ENCODE measurements around the gene HCN2. TPM values are rescaled to one million over a fixed set of nuclear protein-coding genes. Genes with fewer than 3 reads are reported as not detected.

Gene HCN2
- total and polyA plus RNA-seq, 5 experiments from 2014 or later = 0.03 to 0.68 (median 0.28) TPM; not detected in 1

DNA sequence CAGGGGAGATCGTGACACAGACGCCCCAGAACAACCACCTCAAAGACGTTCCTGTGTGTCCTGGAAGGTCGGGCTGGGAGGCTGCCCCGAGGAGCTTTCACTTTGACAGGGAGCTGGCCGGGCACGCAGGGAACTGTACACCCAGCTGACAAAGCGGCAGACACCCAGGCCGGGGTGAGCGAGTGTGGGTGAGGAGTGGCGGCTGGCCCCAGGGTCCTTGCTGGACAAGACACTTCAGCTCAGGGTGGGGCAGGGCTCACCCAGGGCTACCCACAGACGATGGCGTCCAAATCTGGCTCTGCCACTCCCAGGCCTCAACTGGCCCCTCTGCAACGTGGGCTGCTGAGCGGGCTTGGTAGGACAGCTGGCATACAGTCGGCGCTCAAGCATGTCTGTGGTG, 52.0 kb downstream of the HCN2 start:
- DNase-seq (no peak), ATAC-seq (no peak)
- Mint-ChIP-seq H3K4me1 (peaks cover 5 to 14% (median 11%) of the 10 kb centered on the region in 4 donors), H3K9me3 (no peaks in the 10 kb centered on the region), H3K27me3 (no peaks in the 10 kb centered on the region), H3K4me3 (no peak overlapping the region), H3K27ac (no peak overlapping the region), H3K36me3 (peaks cover 0 to 10% (median 2%) of the 10 kb centered on the region in 3 donors)
- POLR2A ChIA-PET = interaction anchor here (0.6 to 1.7 kb wide), 5 partner anchors 8 to 1425 kb away, joined by 3 to 8 read pairs (median 5); partner anchors contain the start of gene POLRMT

DNA sequence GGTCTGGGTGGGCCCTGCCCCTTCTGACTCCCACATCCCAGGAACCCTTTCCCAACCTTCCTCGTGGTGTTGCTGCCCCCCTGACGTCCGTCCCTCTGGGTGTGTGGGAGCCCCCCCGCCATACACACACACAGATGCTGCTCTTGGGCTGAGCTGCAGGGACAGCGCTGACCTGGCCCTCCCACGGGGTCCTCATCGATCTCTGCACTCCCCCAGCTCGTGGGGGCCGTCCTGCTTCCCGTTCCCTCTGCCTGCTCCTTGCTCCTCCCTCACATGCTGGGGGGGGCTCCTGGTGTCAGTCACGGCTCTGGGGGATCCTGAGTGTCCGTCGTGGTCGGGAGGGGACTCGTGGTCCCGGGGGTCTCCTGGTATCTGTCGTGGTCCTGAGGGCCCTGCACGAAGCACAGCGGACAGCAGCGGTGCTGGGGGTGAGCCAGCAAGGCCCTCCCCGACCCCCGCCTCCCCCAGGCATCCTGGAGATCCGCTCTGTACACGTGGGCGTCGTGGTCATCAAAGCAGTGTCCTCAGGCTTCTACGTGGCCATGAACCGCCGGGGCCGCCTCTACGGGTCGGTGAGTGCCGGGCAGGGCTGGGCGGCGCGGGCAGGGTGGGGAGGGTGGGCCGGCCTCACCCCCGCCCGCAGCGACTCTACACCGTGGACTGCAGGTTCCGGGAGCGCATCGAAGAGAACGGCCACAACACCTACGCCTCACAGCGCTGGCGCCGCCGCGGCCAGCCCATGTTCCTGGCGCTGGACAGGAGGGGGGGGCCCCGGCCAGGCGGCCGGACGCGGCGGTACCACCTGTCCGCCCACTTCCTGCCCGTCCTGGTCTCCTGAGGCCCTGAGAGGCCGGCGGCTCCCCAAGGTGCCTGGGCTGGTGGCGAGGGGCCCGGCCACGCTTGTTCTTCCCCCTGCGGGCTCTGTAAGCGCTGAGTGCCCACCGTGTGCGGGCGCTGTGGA, 53.4 kb downstream of the HCN2 start:
- POLR2A ChIA-PET = interaction anchor here (0.9 to 1.7 kb wide), 4 partner anchors 9 to 18 kb away, joined by 3 to 8 read pairs (median 6); partner anchors contain the start of gene POLRMT
- Mint-ChIP-seq H3K4me1 (peaks cover 5 to 10% (median 9%) of the 10 kb centered on the region in 4 donors), H3K36me3 (peaks cover 0 to 20% (median 4%) of the 10 kb centered on the region in 3 donors), H3K4me3 (no peak overlapping the region), H3K27ac (no peak overlapping the region), H3K9me3 (no peaks in the 10 kb centered on the region), H3K27me3 (no peaks in the 10 kb centered on the region)
- ATAC-seq = no peak
- no peak for DNase-seq

DNA sequence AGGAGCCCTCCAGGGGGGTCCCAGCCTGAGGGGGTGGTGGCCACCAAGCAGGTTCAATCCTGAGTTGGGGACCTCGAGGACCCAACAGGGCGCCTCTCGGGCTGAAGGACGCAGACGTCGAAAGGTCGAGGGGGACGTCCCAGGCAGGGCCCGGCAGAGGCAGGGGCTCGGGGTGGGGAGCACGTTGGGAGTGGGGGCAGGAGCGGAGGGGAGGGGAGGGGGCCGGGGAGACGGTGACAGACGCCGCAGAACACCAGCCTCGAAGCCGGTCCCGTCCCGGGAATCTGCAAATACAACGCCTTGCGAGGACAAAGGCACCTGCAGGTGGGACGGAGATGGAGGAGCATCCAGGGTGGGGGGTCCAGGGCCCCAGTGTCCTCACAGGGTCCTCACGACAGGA, 54.1 kb downstream of the HCN2 start:
- POLR2A ChIA-PET = no interaction called here
- Mint-ChIP-seq H3K9me3 (no peaks in the 10 kb centered on the region), H3K27ac (no peak overlapping the region), H3K4me1 (peaks cover 5 to 9% (median 7%) of the 10 kb centered on the region in 4 donors), H3K36me3 (peaks cover 0 to 25% (median 4%) of the 10 kb centered on the region in 3 donors), H3K4me3 (no peak overlapping the region), H3K27me3 (no peaks in the 10 kb centered on the region)
- ATAC-seq (no peak), DNase-seq (no peak)

- no peaks in the 10 kb centered on the region for H3K27me3 Mint-ChIP-seq
- no peak for ATAC-seq
- no peak for DNase-seq
- H3K27ac Mint-ChIP-seq = no peak overlapping the region
- POLR2A ChIA-PET = interaction anchor here (1.0 kb wide), 2 partner anchors 10 to 16 kb away, joined by 3 to 4 read pairs; partner anchors contain the start of gene POLRMT
- H3K36me3 Mint-ChIP-seq = peaks cover 0 to 25% (median 4%) of the 10 kb centered on the region in 3 donors
- H3K9me3 Mint-ChIP-seq = no peaks in the 10 kb centered on the region
- H3K4me1 Mint-ChIP-seq = peaks cover 2 to 3% (median 3%) of the 10 kb centered on the region in 4 donors
- no peak overlapping the region for H3K4me3 Mint-ChIP-seq
These were observed 54.7 kb downstream of the HCN2 start for GRCh38 chr19:644363-644762.

- Mint-ChIP-seq H3K27ac (peak overlapping the region in 2 of 10 donors; percentile 36 to 74), H3K4me3 (no peak overlapping the region), H3K27me3 (no peaks in the 10 kb centered on the region), H3K4me1 (peaks cover 0 to 2% (median under 1%) of the 10 kb centered on the region in 4 donors), H3K36me3 (peaks cover 0 to 25% (median 4%) of the 10 kb centered on the region in 3 donors), H3K9me3 (no peaks in the 10 kb centered on the region)
- ATAC-seq = no peak
- no peak for DNase-seq
- POLR2A ChIA-PET = interaction anchor here (1.0 to 1.3 kb wide), 3 partner anchors 11 to 16 kb away, joined by 3 to 7 read pairs (median 4); partner anchors contain the start of gene POLRMT
These were observed 55.1 kb downstream of the HCN2 start for GRCh38 chr19:644789-645188.

DNA sequence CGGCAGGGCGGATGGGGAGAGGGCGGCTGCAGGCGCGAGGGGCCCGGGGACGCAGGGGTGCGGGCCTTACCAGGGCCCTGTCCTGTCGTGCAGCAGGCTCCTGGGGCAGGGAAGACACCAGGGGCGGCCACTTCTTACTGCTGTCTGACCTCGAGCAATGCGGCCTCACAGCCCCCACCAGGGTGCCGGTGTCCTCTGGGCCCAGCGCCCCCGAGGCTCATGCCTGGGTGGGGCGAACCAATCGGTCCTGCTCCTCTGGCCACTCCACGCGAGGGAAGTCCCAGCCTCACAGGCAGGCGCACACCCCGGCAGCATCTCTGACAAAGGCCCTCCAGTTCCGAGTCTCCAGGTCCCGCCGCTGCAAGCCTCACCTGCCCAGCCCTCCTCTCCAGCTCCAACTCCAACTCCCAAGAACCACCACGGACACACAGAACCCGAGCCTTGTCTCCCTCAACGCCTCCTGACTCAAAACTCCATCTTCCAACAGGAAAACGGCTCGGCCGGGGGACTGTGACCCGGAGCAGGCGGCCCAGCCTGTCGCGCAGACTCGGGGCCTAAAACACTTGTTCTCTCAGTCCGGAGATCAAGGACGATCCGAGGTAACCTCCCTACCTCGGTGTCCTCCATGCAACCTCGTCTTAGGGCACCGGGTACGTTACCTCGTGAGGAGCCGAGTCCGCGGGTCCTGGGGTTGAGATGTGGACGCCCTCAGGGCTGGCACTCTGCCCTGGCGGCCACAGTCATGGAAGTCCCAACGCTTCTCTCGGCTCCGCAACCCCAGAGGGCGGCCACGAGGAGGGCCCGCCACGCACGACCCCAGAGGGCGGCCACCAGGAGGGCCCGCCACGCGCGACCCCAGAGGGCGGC, 56.5 kb downstream of the HCN2 start:
- POLR2A ChIA-PET = interaction anchor here (0.6 to 1.3 kb wide), 2 partner anchors 9 to 1074 kb away, joined by 3 to 7 read pairs; no protein-coding TSS in a partner anchor
- peaks cover 0 to 34% (median 7%) of the 10 kb centered on the region in 3 donors for H3K36me3 Mint-ChIP-seq
- no peaks in the 10 kb centered on the region for H3K4me1 Mint-ChIP-seq
- no peaks in the 10 kb centered on the region for H3K9me3 Mint-ChIP-seq
- H3K27ac Mint-ChIP-seq = peak overlapping the region in 3 of 10 donors; percentile 34 to 65 (median 57)
- DNase-seq = no peak
- no peak for ATAC-seq
- H3K4me3 Mint-ChIP-seq = no peak overlapping the region
- H3K27me3 Mint-ChIP-seq = no peaks in the 10 kb centered on the region

DNA sequence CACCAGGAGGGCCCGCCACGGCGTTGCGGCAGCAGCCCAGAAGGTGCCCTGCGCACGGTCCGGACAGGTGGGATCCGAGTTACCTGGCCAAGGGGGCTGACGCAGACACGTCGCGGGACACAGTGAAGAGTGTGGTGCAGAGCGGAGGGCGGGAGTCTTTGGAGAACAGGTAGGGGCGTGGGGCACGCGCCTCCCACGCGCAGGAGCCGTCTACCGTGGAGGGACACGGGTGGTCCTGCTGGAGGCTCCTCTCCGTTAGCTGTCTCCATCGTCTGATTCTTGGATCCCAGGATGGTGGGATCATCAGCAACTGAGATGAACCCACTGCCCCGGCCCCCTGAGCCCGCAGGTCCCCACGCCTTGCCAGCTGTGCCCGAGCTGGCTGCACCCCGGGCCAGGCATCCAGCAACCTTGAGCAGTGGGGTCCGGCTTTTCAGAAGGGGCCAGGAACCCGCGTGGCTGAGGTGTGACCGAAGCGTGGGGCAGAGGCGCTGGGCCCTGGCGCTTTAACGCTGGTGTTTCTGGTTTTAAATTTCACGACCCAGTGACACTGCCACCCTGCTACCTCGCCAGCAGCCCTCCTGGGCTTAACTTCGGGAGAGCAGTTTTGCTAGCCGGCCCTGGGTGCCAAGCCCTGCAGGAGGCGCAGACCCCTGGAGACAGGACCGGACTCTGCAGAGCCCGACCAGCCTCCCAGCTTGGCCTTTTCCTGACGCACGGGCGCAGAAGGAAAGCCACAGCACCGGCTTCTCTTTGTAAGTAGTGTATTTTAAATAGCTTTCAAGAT, 57.3 kb downstream of the HCN2 start:
- ATAC-seq = no peak
- peaks cover 0 to 39% (median 7%) of the 10 kb centered on the region in 3 donors for H3K36me3 Mint-ChIP-seq
- no peaks in the 10 kb centered on the region for H3K9me3 Mint-ChIP-seq
- no peak for DNase-seq
- no peak overlapping the region for H3K4me3 Mint-ChIP-seq
- no peaks in the 10 kb centered on the region for H3K4me1 Mint-ChIP-seq
- H3K27ac Mint-ChIP-seq = no peak overlapping the region
- POLR2A ChIA-PET = interaction anchor here (2.1 kb wide), 1 partner anchor 14 kb away, joined by 12 read pairs; no protein-coding TSS in a partner anchor
- no peaks in the 10 kb centered on the region for H3K27me3 Mint-ChIP-seq

- H3K36me3 Mint-ChIP-seq = peaks cover 0 to 39% (median 7%) of the 10 kb centered on the region in 3 donors
- no peaks in the 10 kb centered on the region for H3K27me3 Mint-ChIP-seq
- no peak overlapping the region for H3K4me3 Mint-ChIP-seq
- H3K9me3 Mint-ChIP-seq = no peaks in the 10 kb centered on the region
- POLR2A ChIA-PET = interaction anchor here (2.1 kb wide), 1 partner anchor 13 kb away, joined by 12 read pairs; no protein-coding TSS in a partner anchor
- H3K27ac Mint-ChIP-seq = no peak overlapping the region
- DNase-seq (no peak), ATAC-seq (no peak)
- H3K4me1 Mint-ChIP-seq = no peaks in the 10 kb centered on the region
These were observed 58.0 kb downstream of the HCN2 start for GRCh38 chr19:647566-648284.

DNA sequence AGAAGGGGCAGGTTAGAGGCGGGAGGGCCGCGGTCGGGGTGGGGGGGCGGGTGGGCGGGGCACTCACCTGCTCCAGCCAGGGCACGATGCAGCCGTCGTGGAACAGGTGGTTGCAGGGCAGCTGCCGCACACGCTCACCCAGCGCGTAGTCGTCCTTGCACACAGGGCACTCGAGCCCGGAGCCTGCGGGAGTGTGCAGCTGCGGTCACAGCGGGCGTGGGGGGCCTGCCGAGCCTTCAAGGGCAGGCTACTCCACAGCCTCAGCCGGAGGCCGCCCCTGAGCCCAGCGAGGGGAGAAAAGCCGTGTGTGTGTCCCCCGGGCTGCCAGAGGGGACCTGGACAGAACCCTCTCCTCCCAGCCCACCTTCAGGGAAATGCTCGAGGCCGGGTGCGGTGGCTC, 58.6 kb downstream of the HCN2 start:
- H3K27ac Mint-ChIP-seq = no peak overlapping the region
- POLR2A ChIA-PET = interaction anchor here (0.6 to 2.1 kb wide), 2 partner anchors 12 to 22 kb away, joined by 3 to 12 read pairs; no protein-coding TSS in a partner anchor
- H3K27me3 Mint-ChIP-seq = no peaks in the 10 kb centered on the region
- H3K36me3 Mint-ChIP-seq = peaks cover 0 to 42% (median 7%) of the 10 kb centered on the region in 3 donors
- H3K4me1 Mint-ChIP-seq = no peaks in the 10 kb centered on the region
- no peaks in the 10 kb centered on the region for H3K9me3 Mint-ChIP-seq
- H3K4me3 Mint-ChIP-seq = no peak overlapping the region
- ATAC-seq (no peak), DNase-seq (no peak)

GRCh38 chr19:648904-649801, 59.5 kb downstream of the HCN2 start:
- POLR2A ChIA-PET = interaction anchor here (0.6 to 2.1 kb wide), 4 partner anchors 11 to 34 kb away, joined by 3 to 12 read pairs (median 4); no protein-coding TSS in a partner anchor
- Mint-ChIP-seq H3K4me1 (peaks cover 0 to 7% (median 3%) of the 10 kb centered on the region in 4 donors), H3K4me3 (no peak overlapping the region), H3K27ac (peak overlapping the region in 1 of 10 donors; percentile 21), H3K9me3 (no peaks in the 10 kb centered on the region), H3K27me3 (no peaks in the 10 kb centered on the region), H3K36me3 (peaks cover 0 to 49% (median 7%) of the 10 kb centered on the region in 3 donors)
- DNase-seq (no peak), ATAC-seq (no peak)
